ENCODE data around the gene SIN3B. TPM values are rescaled to one million over a fixed set of nuclear protein-coding genes. Genes with fewer than 3 reads are reported as not detected.

Gene SIN3B
- total RNA-seq, 2 experiments from 2014 or later, result 31.4 to 33.6 TPM

- POLR2A ChIA-PET, result no interaction called here
- Mint-ChIP-seq H3K9me3 (peaks cover 7% of the 10 kb centered on the region), H3K36me3 (ENCODE audit: low read depth) (peaks cover 2% of the 10 kb centered on the region), H3K27ac (no peak overlapping the region), H3K27me3 (no peaks in the 10 kb centered on the region), H3K4me1 (no peaks in the 10 kb centered on the region), H3K4me3 (no peak overlapping the region)
- CTCF ChIA-PET, result interaction anchor here (1.4 kb wide), 1 partner anchor 11 kb away, joined by 4 read pairs; no protein-coding TSS in a partner anchor
- DNase-seq, result no peak
Observed at GRCh38 chr19:16799740-16800139, 29.5 kb upstream of the SIN3B start.

GRCh38 chr19:16801600-16802013 is 27.6 kb upstream of the SIN3B start:
- H3K4me3 Mint-ChIP-seq, result no peak overlapping the region
- CTCF ChIA-PET, result interaction anchor here (1.2 to 1.8 kb wide), 2 partner anchors 9 to 14 kb away, joined by 3 to 5 read pairs; no protein-coding TSS in a partner anchor
- no peaks in the 10 kb centered on the region for H3K27me3 Mint-ChIP-seq
- no peak overlapping the region for H3K27ac Mint-ChIP-seq
- H3K4me1 Mint-ChIP-seq, result no peaks in the 10 kb centered on the region
- no peaks in the 10 kb centered on the region for H3K36me3 Mint-ChIP-seq (ENCODE audit: low read depth)
- DNase-seq, result no peak
- peaks cover under 1% of the 10 kb centered on the region for H3K9me3 Mint-ChIP-seq
- POLR2A ChIA-PET, result no interaction called here

GRCh38 chr19:16804176-16804575 is 25.0 kb upstream of the SIN3B start:
- ChIA-PET CTCF (interaction anchor here (0.7 kb wide), 1 partner anchor 55 kb away, joined by 3 read pairs; no protein-coding TSS in a partner anchor), POLR2A (interaction anchor here (0.6 kb wide), 1 partner anchor 1471 kb away, joined by 3 read pairs; no protein-coding TSS in a partner anchor)
- DNase-seq, result no peak
- no peaks in the 10 kb centered on the region for H3K36me3 Mint-ChIP-seq (ENCODE audit: low read depth)
- H3K27me3 Mint-ChIP-seq, result no peaks in the 10 kb centered on the region
- no peaks in the 10 kb centered on the region for H3K4me1 Mint-ChIP-seq
- no peak overlapping the region for H3K27ac Mint-ChIP-seq
- H3K9me3 Mint-ChIP-seq, result no peaks in the 10 kb centered on the region
- H3K4me3 Mint-ChIP-seq, result no peak overlapping the region

- no peak overlapping the region for H3K4me3 Mint-ChIP-seq
- DNase-seq, result no peak
- no peak overlapping the region for H3K27ac Mint-ChIP-seq
- ChIA-PET POLR2A (no interaction called here), CTCF (interaction anchor here (0.6 kb wide), 1 partner anchor 27 kb away, joined by 4 read pairs; no protein-coding TSS in a partner anchor)
- no peaks in the 10 kb centered on the region for H3K9me3 Mint-ChIP-seq
- no peaks in the 10 kb centered on the region for H3K36me3 Mint-ChIP-seq (ENCODE audit: low read depth)
- no peaks in the 10 kb centered on the region for H3K27me3 Mint-ChIP-seq
- no peaks in the 10 kb centered on the region for H3K4me1 Mint-ChIP-seq
Observed at GRCh38 chr19:16807549-16808284, 21.5 kb upstream of the SIN3B start.

DNA sequence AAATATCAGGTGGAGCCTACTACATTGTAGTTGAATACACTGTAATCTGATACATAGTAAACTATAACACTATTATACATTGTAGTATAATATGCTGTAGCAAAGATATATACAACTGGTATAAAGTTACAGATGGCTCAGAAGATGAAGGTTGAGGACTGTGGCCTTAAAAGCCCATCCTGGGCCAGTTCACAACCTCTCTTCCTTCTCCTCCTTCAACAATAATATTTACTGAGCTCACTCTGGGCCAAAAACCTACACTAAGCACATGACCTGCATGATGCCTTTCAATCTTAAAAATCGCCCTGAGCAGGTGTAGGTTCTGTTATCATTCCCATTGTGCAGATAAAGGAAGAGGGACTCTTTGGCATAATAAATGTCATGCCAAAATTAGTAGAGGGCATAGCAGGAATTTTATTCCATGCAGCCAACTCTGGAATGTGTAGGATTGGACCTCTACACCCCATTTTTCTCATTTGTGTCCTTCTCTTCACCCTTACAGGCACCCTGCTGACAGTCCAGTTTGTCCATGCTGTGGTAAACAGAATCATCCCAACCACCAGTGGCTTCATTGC is 14.6 kb upstream of the SIN3B start:
- DNase-seq, result no peak
- Mint-ChIP-seq H3K4me3 (no peak overlapping the region), H3K27me3 (peaks cover 3% of the 10 kb centered on the region), H3K27ac (no peak overlapping the region), H3K4me1 (no peaks in the 10 kb centered on the region), H3K36me3 (ENCODE audit: low read depth) (no peaks in the 10 kb centered on the region), H3K9me3 (no peaks in the 10 kb centered on the region)
- CTCF ChIA-PET, result interaction anchor here (1.6 kb wide), 1 partner anchor 13 kb away, joined by 5 read pairs; no protein-coding TSS in a partner anchor
- POLR2A ChIA-PET, result no interaction called here

GRCh38 chr19:16820056-16820455 is 9.1 kb upstream of the SIN3B start:
- Mint-ChIP-seq H3K27me3 (peaks cover 4% of the 10 kb centered on the region), H3K4me3 (no peak overlapping the region), H3K4me1 (peaks cover 4% of the 10 kb centered on the region), H3K36me3 (ENCODE audit: low read depth) (no peaks in the 10 kb centered on the region), H3K27ac (no peak overlapping the region), H3K9me3 (no peaks in the 10 kb centered on the region)
- no peak for DNase-seq
- CTCF ChIA-PET, result no interaction called here
- POLR2A ChIA-PET, result no interaction called here

DNA sequence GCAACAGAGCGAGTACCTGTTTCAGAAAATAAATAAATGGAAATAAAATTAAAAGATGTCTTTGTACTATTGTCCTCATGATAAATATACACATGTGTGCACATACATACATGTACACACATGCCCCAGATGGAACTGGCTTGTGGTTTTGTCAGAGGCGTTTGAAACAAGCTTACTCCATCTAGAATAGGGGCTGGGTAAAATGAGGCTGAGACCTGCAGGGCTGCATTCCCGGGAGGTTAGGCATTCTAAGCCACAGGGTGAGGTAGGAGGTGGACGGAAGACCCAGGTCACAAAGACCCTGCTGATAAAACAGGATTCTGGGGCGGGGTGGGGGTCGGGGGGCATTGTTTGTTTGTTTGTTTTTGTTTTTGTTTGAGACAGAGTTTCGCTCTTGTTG is 8.1 kb upstream of the SIN3B start:
- peaks cover 11% of the 10 kb centered on the region for H3K4me1 Mint-ChIP-seq
- no peak for DNase-seq
- no peaks in the 10 kb centered on the region for H3K9me3 Mint-ChIP-seq
- peaks cover 12% of the 10 kb centered on the region for H3K27me3 Mint-ChIP-seq
- CTCF ChIA-PET, result no interaction called here
- no peak overlapping the region for H3K27ac Mint-ChIP-seq
- no peak overlapping the region for H3K4me3 Mint-ChIP-seq
- POLR2A ChIA-PET, result no interaction called here
- H3K36me3 Mint-ChIP-seq (ENCODE audit: low read depth), result no peaks in the 10 kb centered on the region

GRCh38 chr19:16822648-16823047 is 6.5 kb upstream of the SIN3B start:
- POLR2A ChIA-PET, result no interaction called here
- Mint-ChIP-seq H3K27me3 (peaks cover 25% of the 10 kb centered on the region), H3K4me1 (peaks cover 12% of the 10 kb centered on the region), H3K4me3 (no peak overlapping the region), H3K9me3 (no peaks in the 10 kb centered on the region), H3K36me3 (ENCODE audit: low read depth) (no peaks in the 10 kb centered on the region), H3K27ac (no peak overlapping the region)
- CTCF ChIA-PET, result no interaction called here
- no peak for DNase-seq

GRCh38 chr19:16824658-16825311 is 4.4 kb upstream of the SIN3B start:
- peaks cover 25% of the 10 kb centered on the region for H3K27me3 Mint-ChIP-seq
- H3K27ac Mint-ChIP-seq, result no peak overlapping the region
- DNase-seq, result no peak
- peaks cover 18% of the 10 kb centered on the region for H3K4me1 Mint-ChIP-seq
- H3K4me3 Mint-ChIP-seq, result peak overlapping the region; percentile 21
- no peaks in the 10 kb centered on the region for H3K9me3 Mint-ChIP-seq
- no peaks in the 10 kb centered on the region for H3K36me3 Mint-ChIP-seq (ENCODE audit: low read depth)
- POLR2A ChIA-PET, result no interaction called here
- CTCF ChIA-PET, result interaction anchor here (0.5 kb wide), 1 partner anchor 293 kb away, joined by 3 read pairs; no protein-coding TSS in a partner anchor

DNA sequence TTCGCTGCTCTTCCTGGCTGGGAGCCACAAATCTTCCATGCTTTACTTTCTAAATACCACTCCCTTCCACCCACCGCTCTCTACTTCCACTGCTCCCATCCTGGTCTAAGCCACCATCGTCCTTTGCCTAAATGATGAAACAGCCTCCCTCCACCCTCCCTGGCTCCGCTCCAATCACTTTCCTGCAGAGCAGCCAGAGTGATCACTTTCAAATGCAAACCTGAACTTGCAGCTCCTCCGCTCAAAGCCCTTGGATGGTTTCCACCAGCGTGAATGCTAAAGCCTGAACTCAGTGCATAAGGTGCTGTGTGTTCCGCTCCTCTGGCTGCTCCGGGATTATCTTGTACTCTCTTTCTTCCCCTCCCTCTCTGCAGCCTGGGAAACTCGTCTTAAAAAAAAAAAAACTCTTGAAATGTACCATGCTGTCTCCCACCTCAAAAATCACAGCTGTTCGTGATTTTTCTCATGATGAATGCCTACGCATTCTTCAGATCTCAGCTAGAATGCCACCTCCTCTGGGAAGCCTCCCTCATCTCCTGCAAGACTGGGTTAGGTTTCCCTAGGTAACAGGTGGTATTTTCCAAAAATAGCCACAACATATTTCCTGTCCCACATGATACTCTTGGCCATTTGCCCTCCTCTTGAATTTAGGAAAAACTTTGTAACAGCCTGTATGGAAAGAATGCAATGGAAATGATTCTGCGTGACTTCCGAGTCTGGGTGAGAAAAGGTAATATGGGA is 3.7 kb upstream of the SIN3B start:
- CTCF ChIA-PET, result interaction anchor here (0.5 to 0.6 kb wide), 2 partner anchors 292 to 1796 kb away, joined by 3 to 4 read pairs; no protein-coding TSS in a partner anchor
- POLR2A ChIA-PET, result no interaction called here
- Mint-ChIP-seq H3K36me3 (ENCODE audit: low read depth) (peaks cover 2% of the 10 kb centered on the region), H3K4me3 (peak overlapping the region; percentile 21), H3K27ac (no peak overlapping the region), H3K27me3 (peaks cover 25% of the 10 kb centered on the region), H3K4me1 (peaks cover 25% of the 10 kb centered on the region), H3K9me3 (no peaks in the 10 kb centered on the region)
- DNase-seq, result no peak

GRCh38 chr19:16829822-16830289 is 658 bp downstream of the SIN3B start:
- H3K4me1 Mint-ChIP-seq, result peaks cover 30% of the 10 kb centered on the region
- no peak for DNase-seq
- H3K27ac Mint-ChIP-seq, result peak overlapping the region; percentile 83
- ChIA-PET POLR2A (interaction anchor here (0.8 kb wide), 1 partner anchor 14 kb away, joined by 5 read pairs; no protein-coding TSS in a partner anchor), CTCF (interaction anchor here (1.0 kb wide), 1 partner anchor 115 kb away, joined by 3 read pairs; no protein-coding TSS in a partner anchor)
- H3K4me3 Mint-ChIP-seq, result peak overlapping the region; percentile 80
- peaks cover 15% of the 10 kb centered on the region for H3K36me3 Mint-ChIP-seq (ENCODE audit: low read depth)
- H3K27me3 Mint-ChIP-seq, result peaks cover 23% of the 10 kb centered on the region
- H3K9me3 Mint-ChIP-seq, result no peaks in the 10 kb centered on the region

DNA sequence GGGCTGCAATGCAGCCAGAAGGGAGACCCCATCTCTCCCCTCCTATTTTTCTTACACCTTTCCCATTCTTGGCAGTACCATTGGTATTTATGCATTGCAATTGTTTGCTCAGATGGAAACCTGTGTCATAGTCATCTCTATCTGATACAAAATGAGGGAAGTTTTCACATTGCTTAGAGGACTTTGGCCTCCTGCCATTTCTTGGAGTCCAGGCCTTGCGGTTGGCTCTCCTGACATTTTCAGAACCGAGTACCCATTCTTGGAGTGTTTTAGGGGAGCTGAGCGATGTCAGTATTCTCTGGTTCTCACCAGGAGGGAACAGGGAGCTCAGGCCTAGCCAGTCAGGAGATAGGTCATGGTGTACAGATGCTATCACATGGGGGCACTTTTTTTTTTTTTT is 1.5 kb downstream of the SIN3B start:
- POLR2A ChIA-PET, result no interaction called here
- Mint-ChIP-seq H3K27me3 (peaks cover 16% of the 10 kb centered on the region), H3K36me3 (ENCODE audit: low read depth) (peaks cover 15% of the 10 kb centered on the region), H3K9me3 (no peaks in the 10 kb centered on the region), H3K4me3 (peak overlapping the region; percentile 80), H3K27ac (peak overlapping the region; percentile 83), H3K4me1 (peaks cover 23% of the 10 kb centered on the region)
- DNase-seq, result no peak
- CTCF ChIA-PET, result no interaction called here

Data from activated CD4-positive, alpha-beta T cell treated with anti-CD3 and anti-CD28 coated beads, Interleukin-2, amount 10 ng/mL, durations not matched to agents 7 days and 5 days (primary cell).